GDM1 (cell line): Measurements from ENCODE around the gene ITCH.
"Not testable (repeated sequence)": the region's sequence is repeated elsewhere in the genome, so short reads cannot be mapped to it uniquely, and the experiment has no call there.

Source experiments
- DNase-seq: peaks from one replicate; lab custom pipeline; 2025; lab: John Stamatoyannopoulos, UW

ITCH gene

DNA sequence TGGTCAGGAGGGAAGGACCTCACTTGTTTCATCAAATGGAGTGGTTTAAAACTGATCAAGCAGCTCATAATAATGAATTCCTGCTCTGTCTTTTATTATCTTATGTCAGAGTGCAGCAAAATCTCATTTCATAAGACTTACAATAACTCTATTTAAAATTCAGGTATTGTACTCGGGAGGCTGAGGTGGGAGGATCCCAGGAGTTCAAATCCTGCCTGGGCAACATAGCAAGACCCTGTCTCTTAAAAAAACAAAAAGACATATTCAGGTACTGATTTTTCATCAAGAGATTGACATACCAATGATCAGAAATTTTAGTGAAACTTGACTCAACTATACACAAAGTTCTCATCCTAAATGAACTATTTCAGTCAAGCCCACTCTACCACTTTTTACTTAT, 147.5 kb downstream of the ITCH start:
- DNase-seq, result no peak

DNA sequence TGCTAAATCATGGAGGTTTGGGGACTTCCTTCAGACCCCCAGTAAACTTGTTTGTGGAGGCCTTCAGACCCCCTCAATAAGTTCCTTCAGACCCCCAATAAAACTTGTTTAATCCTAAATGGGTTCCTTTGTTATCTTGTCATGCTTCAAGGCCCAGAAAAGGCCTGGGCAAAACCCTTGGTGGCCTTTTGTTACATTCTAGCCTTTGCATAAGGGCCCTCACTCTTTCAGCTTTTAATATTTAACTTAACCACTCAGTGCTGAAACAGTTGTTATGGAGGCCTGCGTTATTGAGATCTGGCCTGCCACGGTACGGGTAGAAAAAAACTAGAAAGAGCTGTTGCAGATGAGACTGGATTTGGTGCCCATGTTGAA, 148.8 kb downstream of the ITCH start:
- DNase-seq, result no peak

DNA sequence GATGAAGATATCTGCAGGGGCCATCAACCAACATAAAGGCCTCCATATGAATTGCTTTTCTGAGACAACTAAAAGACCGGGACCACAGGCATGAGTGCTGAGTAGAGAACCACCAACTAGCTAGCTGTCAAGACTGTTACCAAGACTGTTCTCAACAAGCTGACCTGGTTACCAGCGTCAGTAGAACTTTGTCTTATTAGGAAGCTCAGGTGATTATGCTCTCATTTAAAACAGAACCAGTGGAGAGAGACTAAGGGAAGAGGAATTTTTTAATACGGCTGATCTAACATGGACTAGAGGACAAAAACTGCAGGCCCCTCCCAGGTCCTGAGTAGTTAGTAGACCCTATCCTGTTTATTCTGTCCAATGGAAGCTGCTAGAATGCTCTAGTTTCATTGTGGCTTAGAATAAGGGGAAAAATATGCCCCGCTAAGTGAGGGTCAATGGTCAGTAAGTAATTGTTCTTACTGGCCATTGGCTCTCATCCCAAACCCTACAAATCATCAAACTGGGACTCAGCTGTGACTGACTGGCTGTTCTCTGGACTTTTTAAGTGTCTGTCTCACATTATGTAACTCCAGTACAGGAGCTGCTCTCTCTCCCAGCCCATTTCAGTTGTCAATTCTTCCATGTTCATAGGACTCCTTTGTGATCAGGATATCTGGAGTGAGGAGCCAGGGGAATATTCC, 149.3 kb downstream of the ITCH start:
- no peak for DNase-seq

DNA sequence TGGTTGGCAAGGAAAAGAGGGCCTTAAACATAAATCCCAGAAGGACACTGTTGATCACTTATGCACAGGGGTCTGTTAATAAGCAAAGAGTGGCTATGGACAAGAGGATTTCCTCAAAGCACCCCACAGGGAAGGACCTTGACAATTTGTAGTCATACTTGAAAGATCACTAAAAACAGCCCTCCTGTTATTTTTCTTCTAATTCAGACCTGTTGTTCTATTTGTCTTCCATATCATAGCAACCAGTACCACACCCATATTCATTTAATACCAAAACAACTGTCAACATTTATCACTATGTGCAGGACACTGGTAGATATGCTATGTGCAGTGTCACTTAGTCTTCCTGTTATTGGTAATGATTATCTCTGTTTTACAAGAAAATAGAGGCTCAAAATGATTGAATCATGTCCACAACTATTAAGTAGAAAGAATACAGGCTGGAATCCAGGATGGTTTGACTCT, 149.9 kb downstream of the ITCH start:
- DNase-seq, result no peak

DNA sequence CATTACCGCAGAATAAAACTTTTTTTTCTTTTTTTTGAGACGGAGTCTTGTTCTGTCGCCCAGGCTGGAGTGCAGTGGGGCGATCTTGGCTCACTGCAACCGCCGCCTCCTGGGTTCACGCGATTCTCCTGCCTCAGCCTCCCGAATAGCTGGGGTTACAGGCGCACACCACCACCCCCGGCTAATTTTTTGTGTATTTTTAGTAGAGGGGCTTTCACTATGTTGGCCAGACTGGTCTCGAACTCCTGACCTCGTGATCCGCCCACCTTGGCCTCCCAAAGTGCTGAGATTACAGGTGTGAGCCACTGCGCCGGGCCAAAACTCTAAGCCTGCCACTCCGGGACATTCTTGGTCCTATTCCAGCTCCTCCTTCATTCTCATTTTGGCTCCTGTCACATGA, 151.0 kb downstream of the ITCH start:
- DNase-seq, result not testable (repeated sequence)

DNA sequence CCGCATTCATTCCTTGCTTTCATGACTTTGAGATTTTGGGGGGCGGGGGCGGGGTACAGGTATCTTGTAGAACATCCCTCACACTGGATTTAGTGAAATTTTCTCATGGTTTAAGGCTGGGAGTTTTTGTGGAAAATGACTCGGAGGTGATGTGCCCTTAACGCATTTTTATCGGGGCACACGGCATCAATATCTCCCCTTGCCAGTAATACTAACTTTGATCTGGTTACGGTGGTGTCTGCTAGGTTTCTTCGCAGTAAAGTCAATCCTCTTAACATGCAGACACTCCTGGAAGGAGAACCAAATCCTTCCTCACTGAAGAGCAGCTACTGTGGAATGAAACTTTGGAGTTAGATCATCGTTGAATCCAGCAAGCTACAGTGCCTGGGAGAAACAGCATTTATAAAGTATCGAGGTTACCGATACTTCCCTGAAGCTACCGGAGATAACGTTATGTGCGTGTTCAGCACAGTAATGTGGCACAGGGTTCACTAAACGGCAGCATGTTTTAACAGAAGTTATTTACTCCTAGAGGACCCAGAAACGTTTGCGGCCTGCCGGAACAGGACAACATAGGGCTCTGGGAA, 151.9 kb downstream of the ITCH start:
- no peak for DNase-seq

DNA sequence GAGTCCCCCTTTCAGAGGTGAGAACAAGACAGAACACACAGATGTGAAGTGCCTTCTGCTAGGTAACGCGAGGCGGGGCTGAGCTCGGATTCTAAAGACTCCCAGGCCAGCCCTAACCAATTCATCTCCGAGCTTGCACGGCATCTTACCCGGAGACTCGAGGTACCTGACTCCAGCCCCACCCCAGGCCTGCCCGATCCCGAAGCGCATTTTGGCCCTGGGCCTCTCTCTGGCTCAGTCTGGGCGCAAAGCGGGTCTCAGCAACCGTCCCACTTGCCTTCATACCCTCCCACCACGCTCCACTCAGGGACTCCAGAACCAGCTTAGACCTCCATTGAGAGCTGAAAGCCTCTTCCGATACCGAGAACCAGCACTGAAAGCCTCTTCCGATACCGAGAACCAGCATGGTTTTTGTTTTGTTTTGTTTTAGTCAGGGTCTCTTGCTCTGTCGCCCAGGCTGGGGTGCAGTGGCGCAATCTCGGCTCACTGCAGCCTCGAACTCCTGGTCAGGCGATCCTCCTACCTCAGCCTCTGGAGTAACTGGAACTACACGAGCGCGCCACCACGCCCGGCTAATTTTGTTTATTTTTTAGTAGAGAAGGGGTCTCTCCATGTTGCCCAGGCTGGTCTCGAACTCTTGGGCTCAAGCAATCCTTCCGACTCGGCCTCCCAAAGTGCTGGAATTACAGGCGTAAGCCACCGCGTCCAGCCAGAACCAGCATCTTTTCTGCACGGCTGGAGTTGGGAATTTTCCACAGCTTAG, 152.6 kb downstream of the ITCH start:
- DNase-seq, result peak; percentile 41

DNA sequence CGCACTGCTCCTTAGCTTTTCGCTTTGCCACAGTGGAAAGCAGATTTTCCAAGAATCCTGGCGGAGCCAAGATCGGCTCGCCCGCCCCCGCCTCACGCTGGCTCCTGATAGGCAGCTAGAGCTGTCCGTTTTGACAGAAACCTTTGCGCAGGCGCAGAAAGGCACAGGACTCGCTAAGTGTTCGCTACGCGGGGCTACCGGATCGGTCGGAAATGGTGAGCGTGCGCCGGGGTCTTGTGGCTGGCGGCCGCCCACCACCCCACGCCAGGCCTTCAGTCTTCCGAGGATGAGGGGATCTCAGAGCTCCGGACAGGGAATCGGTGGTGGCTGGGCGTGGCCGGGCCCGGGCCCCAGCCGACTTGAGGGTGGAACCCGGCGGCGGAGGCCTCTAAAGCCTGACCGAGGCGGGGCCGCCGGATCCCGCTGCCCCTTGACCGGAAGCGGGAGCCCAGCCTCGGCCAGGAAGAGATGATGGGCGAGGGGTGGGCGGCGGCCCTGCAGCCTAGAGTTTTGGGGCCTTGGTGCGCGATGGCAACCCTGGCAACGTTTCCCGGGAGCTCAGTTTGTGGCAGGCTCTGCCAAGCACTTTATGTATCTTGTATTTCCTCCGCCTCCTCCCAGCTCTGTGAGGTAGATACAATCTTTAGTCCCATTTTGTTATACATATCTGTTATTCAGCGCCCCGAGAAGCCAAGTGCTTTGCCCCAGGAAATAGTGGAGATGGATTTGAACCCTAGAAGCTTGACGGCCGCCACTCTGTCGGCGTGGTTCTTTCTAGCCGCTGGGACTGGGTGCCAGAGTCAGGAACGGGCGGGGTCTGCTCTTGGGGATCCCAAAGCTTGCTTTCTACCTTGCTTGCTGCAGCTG, 153.4 kb downstream of the ITCH start, which contains the start of gene DYNLRB1:
Gene DYNLRB1, plus strand, starts transcription at position 176 of the 867 bp plus-strand sequence. Its CDS starts 37 bp downstream, at position 213.
- peak; percentile 84 for DNase-seq

DNA sequence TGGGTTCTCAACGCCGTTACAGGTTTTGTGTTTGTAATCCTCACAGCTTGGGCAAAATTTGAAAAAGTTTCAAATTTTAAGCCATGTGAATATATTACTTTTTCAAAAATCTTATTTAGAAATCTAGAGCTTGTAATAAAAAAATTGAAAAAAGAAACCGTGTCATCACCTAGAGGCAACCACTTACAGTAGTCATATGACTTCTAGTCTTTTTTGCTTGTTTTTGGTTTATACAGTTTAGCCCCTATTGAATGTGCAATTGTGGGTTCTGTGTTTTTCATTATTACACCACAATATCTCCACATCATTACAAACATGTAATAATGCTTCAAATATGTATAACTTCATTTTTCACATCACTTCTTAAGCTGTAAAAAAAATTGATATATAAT, 154.0 kb downstream of the ITCH start:
- DNase-seq, result no peak

DNA sequence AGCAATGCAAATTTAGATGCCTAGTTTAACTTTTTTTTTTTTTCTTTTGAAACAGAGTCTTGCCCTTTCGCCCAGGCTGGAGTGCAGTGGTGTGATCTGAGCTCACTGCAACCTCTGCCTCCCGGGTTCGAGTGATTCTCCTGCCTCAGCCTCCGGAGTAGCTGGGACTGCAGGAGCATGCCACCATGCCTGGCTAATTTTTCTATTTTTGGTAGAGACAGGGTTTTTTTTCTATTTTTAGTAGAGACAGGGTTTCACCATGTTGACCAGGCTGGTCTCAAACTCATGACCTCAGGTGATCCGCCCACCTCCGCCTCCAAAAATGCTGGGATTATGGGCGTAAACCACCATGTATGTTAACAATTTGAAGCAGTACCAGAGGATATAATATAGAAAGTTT, 155.8 kb downstream of the ITCH start:
- DNase-seq, result not testable (repeated sequence)

DNA sequence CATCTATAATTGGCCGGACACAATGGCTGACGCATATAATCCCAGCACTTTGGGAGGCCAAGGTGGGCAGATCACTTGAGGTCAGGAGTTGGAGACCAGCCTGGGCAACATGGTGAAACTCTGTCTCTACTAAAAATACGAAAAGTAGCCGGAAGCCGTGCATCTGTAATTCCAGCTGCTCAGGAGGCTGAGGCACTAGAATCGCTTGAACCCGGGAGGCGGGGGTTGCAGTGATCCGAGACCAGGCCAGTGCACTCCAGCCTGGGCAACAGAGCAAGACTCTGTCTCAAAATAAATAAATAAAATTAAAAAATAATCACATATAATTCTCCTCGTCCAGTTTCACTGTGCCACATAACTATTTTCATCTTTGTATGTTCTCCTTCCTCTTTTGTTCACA, 156.8 kb downstream of the ITCH start:
- not testable (repeated sequence) for DNase-seq

DNA sequence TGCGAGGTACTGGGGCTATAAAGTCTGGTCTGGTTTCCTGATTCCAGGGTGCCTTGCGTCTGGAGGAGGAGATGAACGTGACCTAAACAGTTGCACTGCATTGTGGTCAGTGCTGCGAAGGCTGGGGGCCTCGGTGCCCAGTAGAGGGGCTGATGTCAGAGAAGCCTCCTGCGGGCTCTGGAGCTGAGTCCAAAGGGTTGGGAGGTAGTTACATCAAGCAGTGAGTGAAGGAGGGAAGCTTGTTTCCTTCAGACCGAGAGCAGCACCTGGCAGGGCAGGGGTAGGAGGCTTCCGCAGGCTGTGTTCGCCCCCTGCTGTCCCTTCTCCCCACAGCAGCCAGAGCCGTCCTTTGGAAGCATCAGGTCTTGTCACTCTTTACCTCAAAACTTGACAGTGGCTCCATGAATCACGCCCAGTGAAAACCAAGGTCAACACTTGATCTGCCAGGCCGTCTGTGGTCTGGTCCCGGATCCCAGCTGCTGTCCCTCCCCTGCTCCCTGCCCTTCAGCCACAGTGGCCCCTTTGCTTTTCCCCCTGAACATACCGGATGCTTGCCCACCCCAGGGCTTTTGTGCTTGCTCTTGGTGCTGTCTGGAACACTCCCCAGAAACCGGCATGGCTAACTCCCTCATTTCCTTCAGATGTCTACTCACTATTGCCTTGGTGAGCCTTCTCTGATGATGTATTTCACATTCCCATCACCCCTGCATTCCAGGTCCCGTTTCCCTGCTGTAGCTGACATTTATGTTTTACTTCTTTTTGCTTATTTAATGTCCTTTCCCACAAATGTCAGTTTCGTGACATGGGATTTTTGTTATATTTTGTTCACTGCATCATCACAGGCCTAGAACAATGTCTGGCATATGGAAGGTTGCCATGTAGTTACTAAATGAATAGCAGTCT, 160.1 kb downstream of the ITCH start:
- DNase-seq, result peak; percentile 35

DNA sequence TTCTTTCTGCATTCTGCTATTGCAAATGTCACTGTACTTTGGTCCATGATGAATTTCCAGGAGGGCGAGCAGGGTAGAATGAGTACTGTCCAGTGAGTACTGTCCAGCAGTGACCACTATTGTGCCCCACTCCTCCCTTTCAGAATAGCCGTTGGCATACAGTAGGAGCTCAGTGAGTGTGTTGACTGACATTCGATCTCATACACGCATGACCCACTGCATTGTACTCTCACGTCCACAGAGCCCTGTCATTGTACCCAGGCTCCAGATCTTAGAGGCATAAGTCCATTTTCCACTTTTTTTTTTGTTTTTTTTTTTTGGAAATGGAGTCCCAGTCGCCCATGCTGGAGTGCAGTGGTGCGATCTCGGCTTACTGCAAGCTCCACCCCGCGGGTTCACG, 161.4 kb downstream of the ITCH start:
- no peak for DNase-seq

DNA sequence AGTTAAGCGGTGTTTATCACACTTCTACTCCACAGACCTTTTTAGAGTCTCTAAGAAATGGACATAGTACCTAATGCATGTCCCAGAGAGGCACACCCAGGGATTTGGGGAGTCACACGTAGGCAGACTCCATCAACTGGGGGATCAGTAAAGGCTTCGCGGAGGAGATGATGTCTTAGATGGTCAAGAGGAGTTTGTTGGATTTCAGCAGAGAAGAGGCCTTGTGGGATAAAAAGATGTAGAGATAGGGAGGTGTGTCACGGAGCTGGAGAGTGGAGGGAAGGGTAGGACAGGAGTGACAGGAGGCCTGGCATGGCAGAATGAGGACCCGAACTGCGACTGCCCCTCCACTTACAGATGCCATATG, 162.3 kb downstream of the ITCH start:
- no peak for DNase-seq

DNA sequence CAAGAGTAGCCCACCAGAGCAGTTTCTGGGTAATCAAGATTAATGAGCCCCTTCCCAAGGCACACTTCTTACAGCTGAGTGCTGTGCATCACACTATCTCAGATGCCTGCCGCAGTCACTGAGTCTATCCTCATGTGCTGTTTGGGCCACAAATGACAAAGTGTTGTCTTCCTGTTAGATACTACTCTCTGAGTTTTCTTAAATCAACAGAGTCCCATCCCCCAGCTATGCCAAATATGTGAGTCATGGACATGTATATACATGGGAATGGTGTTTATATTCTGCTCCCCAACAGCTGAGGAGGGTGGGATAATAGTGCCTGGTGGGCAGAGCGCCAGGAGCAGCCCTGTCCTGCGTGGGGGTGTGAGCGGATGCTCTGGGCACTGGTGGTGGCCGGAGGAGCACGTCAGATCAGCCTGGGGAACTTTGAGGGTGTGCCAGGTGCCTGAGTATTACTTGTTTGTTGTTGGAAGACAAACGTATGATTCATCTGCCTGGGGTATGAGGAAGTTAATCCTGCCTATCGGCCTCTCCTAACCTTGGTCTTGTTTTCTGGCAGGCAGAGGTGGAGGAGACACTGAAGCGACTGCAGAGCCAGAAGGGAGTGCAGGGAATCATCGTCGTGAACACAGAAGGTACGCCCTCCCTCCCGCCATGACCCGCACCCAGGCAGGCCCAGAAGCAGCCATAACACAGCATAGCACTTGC, 162.8 kb downstream of the ITCH start:
- no peak for DNase-seq

DNA sequence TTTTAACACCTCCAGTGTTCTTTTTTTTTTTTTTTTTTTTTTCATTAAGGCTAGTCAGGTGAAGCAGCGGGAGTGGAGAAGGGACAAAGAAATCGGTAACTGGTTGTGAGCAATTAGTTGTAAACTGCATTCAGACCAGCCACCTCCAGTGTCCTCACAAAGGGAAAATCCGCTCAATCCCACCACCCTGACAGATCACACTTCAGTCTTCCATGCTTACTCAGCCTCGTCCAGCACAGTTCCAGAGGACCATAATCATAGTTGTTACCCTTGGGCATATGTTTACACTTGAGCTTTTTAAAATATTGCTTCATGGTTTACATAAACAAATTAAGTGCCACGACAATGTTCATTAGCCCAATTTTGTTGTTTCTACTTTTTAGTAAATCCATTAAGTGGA, 163.4 kb downstream of the ITCH start:
- DNase-seq, result no peak

DNA sequence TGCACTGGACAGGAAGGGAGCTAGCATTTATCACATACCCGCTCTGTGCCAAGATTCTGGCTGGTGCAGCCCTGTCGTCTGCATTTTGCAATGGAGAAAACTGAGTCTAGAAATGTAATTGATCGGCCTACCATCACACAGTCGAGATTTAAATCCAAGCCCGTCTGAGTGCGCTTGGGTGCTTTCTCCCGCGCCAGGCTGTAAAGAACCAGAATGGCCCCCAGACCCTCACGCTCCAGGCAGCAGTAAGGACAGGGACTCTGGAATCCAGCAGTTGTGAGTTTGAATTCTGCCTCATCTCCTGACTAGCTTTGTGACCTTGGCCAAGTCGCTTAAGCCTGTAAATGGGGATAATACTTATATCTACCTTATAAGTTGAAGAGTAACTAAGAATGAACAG, 163.9 kb downstream of the ITCH start:
- DNase-seq, result no peak

DNA sequence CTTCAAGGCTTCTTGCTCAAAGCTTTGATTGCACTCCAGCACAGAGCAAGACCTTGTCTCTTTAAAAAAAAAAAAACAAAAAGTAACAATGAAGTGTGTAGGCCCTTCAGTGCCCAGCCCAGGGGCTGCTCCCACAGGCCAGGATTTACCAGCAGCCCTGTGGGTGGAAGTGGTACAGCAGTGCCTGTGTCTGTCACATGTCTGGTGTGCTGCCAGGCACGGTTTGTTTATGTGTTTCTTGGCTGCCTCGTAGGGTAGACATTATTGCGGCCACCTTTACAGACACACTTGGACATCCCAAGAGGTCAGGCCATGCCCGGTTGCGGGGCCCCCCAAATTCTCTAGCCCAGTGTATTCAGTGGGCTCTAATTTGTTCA, 165.8 kb downstream of the ITCH start:
- DNase-seq, result no peak

DNA sequence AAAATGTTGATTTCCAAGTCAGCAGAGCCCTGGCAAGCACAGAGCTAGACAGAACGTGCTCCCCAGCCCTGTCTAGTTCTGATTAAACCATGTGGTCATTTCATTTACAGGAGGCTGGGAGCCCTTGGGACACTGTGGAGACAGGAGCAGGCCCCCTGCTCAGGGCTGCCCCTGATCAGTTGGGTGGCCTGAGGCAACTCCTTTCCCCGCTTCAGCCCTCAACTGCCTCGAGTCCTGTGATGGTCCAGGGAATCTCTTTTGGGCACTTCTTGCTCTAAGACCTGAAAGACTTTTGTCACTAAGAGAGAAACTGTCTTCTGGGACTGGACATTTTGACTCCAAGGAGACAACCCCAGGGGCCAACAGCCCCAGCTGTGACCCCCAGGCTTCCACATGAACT, 166.7 kb downstream of the ITCH start:
- no peak for DNase-seq

DNA sequence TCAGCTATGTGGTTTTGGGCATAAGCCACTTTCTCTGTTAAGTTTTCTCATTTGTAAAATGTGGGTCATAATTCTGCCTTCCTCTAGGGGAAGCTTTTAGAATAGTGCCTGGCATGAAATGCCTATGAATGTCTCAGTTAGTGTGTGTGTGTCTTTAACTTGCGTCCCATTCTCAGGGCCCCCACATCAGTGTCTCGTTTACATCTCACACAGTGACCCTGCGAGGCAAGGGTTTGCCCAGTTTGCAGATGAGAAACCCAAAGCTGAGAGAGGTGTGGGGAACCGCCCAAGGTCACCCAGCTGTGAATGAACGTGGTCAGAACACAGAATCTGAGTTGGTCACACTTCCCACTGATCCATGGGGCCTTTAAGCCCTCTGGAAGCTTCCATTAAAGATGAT, 167.3 kb downstream of the ITCH start:
- DNase-seq, result no peak
